Measurements from ENCODE around the gene ZNF398. TPM values are rescaled to one million over a fixed set of nuclear protein-coding genes. Genes with fewer than 3 reads are reported as not detected.

ZNF398 gene, protein sequence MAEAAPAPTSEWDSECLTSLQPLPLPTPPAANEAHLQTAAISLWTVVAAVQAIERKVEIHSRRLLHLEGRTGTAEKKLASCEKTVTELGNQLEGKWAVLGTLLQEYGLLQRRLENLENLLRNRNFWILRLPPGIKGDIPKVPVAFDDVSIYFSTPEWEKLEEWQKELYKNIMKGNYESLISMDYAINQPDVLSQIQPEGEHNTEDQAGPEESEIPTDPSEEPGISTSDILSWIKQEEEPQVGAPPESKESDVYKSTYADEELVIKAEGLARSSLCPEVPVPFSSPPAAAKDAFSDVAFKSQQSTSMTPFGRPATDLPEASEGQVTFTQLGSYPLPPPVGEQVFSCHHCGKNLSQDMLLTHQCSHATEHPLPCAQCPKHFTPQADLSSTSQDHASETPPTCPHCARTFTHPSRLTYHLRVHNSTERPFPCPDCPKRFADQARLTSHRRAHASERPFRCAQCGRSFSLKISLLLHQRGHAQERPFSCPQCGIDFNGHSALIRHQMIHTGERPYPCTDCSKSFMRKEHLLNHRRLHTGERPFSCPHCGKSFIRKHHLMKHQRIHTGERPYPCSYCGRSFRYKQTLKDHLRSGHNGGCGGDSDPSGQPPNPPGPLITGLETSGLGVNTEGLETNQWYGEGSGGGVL
- 6.6 and 9.0 TPM in 2 replicates for total RNA-seq (2014; rRNA removed; shearing (Covaris generic))

DNA sequence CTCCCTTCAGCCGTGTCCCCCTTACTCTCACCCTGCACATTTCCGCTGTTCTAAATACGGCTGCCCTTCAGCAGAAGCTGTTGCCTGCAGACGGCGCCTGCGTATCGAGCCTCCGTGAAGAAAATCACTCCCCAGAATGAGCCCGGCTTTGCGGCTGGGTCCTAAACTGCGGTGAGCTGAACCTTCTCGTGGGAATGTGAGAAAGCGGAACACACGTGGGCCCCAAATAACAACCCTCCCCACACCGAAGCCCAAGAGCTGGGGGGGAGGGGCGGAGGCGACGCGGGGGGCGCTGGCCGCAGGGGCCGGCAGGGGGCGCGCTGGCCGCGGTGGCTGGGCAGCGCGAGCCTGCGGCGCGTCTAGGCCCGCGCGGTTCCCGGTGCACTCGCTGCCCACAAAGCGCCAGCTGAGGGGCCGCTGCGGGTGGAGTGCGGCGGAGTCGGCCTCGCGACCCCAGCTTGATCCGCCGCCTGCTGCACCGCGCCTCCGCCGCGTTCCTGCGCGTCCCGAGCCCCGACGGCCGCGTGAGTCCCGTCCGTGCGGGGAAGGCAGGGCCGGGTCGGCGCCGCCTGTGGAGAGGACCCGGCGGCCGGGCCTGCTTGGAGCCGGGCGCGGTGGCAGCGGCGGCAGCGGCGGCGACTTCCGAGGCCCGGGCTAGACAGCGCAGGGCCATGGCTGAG lies at the start of gene ZNF398:
Gene ZNF398 (plus strand): TSS at position 382 of the 680 bp plus-strand sequence. CDS start 290 bp downstream, at position 672.

DNA sequence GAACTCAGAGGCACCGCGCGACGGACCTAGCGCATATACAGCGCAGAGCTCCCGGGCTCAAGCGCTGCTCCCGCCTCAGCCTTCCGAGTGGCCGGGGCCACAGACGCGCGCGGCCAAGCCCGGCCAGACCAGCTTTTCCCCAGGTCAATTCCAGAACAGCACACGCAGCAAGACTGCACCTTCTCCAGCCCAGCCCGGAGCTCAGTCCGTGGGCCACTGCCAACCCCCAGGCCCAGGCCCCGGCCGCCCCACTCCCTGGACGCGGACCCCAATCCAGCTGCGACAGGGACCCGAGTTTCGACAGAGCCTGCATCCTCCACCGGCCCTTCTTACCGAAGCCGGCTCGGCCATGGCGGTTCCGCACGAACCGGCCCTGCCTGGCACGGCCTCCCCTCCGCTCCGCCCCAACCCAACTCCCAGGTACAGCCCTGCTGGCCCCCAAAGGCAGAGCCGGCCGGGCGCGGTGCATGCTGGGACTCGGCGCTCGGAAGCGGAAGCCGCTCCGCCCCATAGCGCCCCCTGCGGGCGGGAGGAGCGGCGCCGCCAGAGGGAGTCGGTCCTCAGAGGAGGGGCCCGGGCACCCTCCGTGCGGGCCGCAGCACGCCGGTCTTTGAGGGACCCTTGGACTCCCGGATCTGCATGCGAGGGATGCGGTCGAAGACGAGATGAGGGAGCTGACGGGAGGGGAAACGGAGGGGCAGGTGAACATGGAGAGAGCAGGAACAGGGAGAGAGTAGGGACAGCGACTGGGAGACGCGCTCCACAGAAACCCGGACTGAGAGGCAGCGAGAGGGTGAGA lies 21.2 kb upstream of the ZNF398 start, which contains the start of gene ZNF425:
Gene ZNF425 (minus strand): TSS at position 462 of the 799 bp plus-strand sequence. CDS start 111 bp downstream, at position 351.

DNA sequence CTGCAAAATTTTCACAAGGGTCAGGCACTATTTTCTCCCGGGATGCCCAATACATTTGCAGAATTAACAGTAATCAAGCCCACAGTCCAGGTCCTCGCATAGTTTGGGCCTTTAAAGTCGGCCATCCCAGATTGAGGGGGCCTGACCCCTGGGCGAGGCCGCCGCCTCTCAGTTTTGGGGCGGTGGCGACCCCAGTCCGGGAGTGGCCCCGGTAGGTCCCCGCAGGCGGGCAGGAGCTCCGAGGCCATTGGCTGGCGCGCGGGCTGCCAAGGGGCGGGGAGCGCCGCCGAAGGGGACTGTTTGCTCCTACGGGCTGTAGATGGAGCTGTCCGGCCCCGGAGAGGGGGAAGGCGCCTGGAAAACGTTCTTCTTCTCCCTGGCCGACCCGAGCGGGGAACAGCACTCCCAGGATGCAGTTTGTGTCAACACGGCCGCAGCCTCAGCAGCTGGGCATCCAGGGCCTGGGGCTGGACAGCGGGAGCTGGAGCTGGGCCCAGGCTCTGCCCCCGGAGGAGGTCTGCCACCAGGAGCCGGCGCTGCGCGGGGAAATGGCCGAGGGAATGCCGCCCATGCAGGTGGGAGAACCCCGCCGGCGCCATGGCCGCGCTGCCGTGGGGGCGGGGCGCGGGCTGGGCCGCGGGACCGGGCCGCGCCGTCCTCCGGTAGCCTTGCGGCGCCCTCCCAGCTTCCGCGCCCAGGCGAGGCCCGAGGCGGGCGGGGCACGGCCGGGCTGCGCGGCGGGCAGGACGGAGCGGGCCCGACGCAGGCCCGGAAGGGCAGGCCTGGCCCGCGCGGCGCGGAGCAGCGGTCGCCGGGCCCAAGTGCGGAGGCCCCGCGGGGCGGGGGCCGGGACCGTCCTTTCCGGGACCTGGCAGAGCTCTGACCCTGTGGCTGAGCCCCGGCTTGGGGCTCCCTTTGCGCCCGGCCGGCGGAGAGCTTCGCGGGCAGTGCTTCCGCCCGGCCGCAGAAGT lies 48.2 kb downstream of the ZNF398 start, which contains the start of gene ZNF282:
Gene ZNF282 (plus strand): TSS at position 367 of the 971 bp plus-strand sequence. CDS start 44 bp downstream, at position 411.

Small RNAs within 50 kb of the gene (small RNA-seq; reads per million reads assigned to genes)
- gene AC004890.1: not detected
- 0.17 reads per million for gene RN7SL521P

Other genes with a start within 250 kb of the ZNF398 start
- 158 and 160 TPM in 2 replicates for gene PDIA4, start 118.9 kb upstream of the ZNF398 start, total RNA-seq (2014; rRNA removed; shearing (Covaris generic))
- 3.7 and 5.4 TPM in 2 replicates for gene ZNF786, start 56.7 kb upstream of the ZNF398 start, total RNA-seq (2014; rRNA removed; shearing (Covaris generic))
- gene ZNF425, start 21.1 kb upstream of the ZNF398 start, total RNA-seq (2014; rRNA removed; shearing (Covaris generic)): 0.74 and 1.1 TPM in 2 replicates
- gene ZNF282, start 48.1 kb downstream of the ZNF398 start, total RNA-seq (2014; rRNA removed; shearing (Covaris generic)): 37.9 and 42.9 TPM in 2 replicates
- 12.2 and 13.5 TPM in 2 replicates for gene ZNF212, start 92.2 kb downstream of the ZNF398 start, total RNA-seq (2014; rRNA removed; shearing (Covaris generic))
- gene ZNF783, start 114.7 kb downstream of the ZNF398 start, total RNA-seq (2014; rRNA removed; shearing (Covaris generic)): 18.1 and 24.3 TPM in 2 replicates

Measured in A375 (cell line).